ENCODE data around the gene KBTBD13.
A peak's percentile ranks its signal among the peaks of the same experiment; 100 is the strongest.

The KBTBD13 gene

DNA sequence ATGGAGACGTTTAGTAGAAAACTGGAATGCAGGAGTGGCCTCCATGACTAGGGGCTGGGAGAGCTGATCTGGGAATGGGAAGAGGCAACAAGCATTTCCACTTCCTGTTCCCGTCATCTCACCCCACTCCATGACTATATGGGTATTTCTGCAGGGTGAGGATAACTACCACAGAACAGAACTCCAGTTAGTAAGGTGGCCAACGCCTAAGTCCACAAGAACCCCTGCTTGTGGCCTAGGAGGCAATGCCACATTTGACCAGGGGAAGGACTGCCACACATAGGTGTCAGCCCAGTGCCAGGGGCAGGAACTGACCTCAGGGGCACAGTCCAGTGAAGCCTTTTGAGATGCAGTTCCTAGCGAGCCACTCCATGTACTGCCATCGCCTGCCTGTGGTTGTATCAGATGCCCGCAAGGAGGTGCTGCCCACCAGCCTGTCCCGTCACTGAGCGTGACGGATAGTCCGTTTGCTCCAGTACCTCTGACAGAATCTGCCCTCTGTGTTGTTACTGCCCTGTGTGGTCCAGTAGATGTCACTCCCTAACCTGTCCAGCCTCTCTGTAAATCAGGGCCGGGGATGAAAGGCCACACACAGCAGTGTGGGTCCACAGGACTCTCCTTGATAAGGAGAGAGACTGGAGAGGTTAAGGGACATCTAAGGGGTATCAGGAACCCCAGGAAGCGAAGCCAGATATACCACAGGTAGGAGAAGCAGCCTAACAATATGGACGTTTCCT lies 43.6 kb upstream of the KBTBD13 start:
- peak; percentile 59 for TF ChIP-seq CTCF (IDR thresholded peaks at IDR 0.05; ENCODE audit: insufficient read depth, missing control alignments)
- DNase-seq (ENCODE audit: insufficient read length, low spot score) (no peak), FAIRE-seq (no peak)

- DNase-seq (ENCODE audit: insufficient read length, low spot score), result no peak
- TF ChIP-seq CTCF (IDR thresholded peaks at IDR 0.05; ENCODE audit: insufficient read depth, missing control alignments), result peak; percentile 62
- FAIRE-seq, result no peak
Measured at GRCh38 chr15:65033659-65034269, 42.8 kb upstream of the KBTBD13 start.

- FAIRE-seq (no peak), DNase-seq (ENCODE audit: insufficient read length, low spot score) (no peak)
- TF ChIP-seq CTCF (IDR thresholded peaks at IDR 0.05; ENCODE audit: insufficient read depth, missing control alignments), result no peak
Measured at GRCh38 chr15:65034719-65035118, 41.8 kb upstream of the KBTBD13 start.

DNA sequence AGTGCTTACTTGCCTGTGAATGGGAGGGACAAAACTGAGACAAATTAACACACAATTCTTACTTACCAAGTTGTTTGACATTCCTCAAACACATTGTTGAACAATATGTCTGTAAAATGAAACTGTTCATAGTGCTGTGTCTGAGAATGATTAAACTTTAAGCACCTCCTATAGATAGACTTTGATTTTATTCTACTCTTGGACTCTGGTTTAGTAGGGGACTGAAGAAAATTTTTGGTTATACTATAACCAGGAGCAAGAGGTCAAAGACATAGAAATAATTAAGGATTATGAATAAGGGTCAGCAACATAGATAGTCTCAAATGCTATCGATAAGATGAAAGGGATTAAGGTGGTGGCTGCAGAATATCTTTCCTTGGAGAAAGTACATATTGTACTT lies 39.2 kb upstream of the KBTBD13 start:
- TF ChIP-seq CTCF (IDR thresholded peaks at IDR 0.05; ENCODE audit: insufficient read depth, missing control alignments), result no peak
- FAIRE-seq, result no peak
- DNase-seq (ENCODE audit: insufficient read length, low spot score), result no peak

DNA sequence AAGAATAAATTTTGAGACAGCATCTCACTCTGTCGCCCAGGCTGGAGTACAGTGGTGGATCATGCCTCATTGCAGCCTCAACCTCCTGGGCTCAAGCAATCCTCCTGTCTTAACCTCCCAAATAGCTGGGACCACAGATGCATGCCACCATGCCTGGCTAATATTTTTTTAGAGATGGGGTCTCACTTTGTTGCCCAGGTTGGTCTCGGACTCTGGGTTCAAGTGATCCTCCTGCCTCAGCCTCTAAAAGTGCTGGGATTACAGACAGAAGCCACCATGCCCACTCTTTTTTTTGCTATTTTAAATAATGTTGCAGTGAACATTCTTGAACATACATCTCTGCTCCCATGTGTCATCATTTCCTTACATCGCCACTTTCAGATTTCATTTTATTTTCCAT lies 38.1 kb upstream of the KBTBD13 start:
- DNase-seq (ENCODE audit: insufficient read length, low spot score) (no peak), FAIRE-seq (no peak)
- no peak for TF ChIP-seq CTCF (IDR thresholded peaks at IDR 0.05; ENCODE audit: insufficient read depth, missing control alignments)

- DNase-seq (ENCODE audit: insufficient read length, low spot score), result no peak
- TF ChIP-seq CTCF (IDR thresholded peaks at IDR 0.05; ENCODE audit: insufficient read depth, missing control alignments), result no peak
- FAIRE-seq, result no peak
Measured at GRCh38 chr15:65038836-65039235, 37.7 kb upstream of the KBTBD13 start.

- no peak for TF ChIP-seq CTCF (IDR thresholded peaks at IDR 0.05; ENCODE audit: insufficient read depth, missing control alignments)
- no peak for DNase-seq (ENCODE audit: insufficient read length, low spot score)
- no peak for FAIRE-seq
Measured at GRCh38 chr15:65040461-65040860, 36.1 kb upstream of the KBTBD13 start.

All from D721Med (cell line).